GM21515 (cell line): Measurements from ENCODE around the gene MMADHC.

Experiments used
- ATAC-seq: cut with Tn5 transposase; IDR thresholded peaks from one replicate; pipeline ENCODE4 v1.9.1; 2021; ENCODE audit not compliant: unreplicated experiment

Gene MMADHC

DNA sequence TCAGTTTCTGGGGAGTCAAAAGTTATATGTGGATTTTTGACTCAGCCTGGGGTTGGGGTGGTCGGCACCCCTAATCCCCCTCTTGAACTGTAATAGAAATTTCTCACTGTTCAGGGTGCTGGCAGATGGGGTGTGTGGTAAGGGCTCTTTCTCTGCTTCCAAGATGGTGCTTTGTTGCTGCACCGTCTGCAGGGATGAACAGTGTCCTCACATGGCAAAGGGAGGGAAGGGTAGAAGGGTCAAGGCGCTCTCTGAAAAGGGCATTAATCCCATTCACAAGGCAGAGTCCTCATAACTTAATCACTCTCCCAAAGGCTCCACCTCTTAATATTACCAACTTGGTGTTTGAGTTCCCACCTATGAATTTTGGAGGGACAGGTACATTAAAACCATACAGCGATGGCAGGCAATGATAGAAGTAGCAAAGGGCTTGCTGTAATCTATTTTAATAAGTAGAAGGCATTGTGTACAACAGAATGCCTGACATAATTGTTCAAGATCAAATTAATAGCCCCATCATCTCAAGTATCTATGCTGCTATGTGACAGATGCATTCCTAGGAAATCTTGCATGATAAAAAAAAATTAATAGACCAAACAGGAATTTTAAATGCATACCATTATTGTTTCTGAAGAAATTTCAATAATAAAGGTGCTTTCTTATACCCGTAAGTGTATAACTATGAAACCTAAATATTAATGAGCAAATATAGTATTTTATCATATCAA lies 28.1 kb downstream of the MMADHC start:
- no peak for ATAC-seq

DNA sequence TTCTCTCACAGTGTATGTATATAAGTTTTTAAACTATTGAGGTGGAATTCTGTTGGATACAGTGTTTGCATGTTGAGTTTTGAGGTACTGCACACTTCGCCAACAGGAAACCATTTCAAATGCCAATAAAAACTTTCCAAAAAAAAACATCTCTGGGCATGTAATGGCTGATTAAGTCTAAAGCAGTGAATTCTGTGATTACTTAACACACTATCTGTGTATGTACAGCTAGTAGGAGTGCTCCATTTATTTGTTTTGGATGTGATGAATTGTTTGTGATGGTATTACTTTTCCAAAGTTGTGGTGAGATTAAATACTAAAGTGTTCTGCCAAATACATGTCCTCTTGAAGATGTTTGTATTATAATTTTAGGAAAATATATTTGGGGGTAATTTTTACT lies 31.1 kb downstream of the MMADHC start:
- no peak for ATAC-seq

- no peak for ATAC-seq
Measured at GRCh38 chr2:149552830-149553229, 34.7 kb downstream of the MMADHC start.

DNA sequence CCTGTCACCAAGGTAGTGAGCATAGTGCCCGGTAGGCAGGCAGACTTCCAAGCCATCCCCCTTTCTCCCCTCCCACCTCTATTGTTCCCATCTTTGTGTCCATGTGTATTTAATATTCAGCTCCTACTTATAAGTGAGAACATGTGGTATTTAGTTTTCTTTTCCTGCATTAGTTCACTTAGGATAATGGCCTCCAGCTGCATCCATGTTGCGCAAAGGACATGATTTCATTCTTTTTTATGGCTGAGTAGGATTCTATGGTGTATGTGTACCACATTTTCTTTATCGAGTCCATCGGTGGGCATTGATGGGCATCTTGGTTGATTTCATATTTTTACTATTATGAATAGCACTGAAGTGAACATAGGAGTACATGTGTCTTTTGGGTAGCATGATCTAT lies 35.3 kb downstream of the MMADHC start:
- ATAC-seq = no peak

GRCh38 chr2:149544692-149545091 lies 42.9 kb downstream of the MMADHC start:
- ATAC-seq = no peak

DNA sequence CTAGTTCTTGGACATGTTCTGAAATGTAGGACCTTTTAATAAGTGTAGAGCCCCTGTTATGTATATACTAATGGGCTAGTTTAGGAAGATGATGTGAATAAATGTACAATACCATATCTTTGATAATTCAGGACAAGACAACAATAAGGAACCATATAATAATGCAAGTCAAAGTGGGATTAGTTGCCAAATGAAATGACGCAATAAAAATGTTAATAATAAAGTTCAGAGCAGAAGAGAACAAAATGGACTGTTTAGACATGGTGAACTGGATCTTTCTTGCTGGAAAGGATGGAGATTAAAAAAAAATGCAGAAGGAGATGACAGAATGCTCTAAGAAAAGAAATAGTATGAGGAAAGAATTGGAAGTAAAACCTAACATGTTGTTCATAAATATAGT lies 43.7 kb downstream of the MMADHC start:
- no peak for ATAC-seq

DNA sequence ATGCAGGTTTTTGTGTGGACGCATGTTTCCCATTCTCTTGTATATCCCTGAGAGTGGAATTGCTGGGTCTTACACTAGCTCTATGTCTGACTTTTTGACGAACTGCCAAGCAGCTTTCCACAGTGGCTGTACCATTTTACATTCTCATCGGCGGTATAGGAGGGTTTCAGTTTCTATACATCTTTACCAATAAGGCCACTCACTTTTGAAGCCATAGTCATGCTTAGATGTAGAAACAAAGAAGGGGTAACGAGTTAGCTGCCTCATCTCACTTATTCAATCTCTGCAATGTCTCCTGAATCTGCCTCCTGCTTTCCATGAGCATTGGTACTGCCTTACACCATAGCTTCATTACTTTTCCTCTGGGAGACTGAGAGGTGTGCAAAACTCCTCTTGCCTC lies 47.4 kb downstream of the MMADHC start:
- ATAC-seq = no peak

GRCh38 chr2:149538138-149538833 lies 49.3 kb downstream of the MMADHC start:
- no peak for ATAC-seq

DNA sequence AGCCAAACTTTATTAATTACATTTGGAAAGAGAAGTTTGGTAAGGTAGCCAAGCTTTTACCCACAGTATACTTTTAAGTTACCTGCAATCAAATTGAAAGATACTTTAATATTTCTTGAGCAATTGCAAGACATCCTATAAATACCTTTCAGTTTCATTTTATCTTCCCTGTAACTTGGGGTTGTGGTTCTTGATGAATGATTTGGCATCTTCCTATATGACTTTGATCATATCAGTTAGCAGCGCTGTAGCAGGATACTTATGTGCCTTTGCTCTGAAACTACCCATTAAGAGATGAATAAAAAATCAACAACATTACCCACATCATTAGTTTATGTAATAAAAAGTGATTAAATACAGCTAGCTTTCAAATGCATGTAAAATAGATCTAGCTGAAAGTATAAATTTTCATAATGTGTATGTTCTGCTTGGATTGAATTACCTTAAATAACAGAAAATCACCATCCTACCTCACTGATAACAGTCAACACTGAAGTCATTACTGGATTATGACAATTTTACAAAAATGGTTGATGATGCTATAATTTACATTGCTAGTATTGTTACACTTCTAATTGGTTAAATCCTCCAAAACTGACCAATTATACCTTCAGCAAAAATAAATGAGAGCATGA lies 50.4 kb downstream of the MMADHC start:
- no peak for ATAC-seq

- ATAC-seq = no peak
Measured at GRCh38 chr2:149536649-149537048, 50.9 kb downstream of the MMADHC start.

DNA sequence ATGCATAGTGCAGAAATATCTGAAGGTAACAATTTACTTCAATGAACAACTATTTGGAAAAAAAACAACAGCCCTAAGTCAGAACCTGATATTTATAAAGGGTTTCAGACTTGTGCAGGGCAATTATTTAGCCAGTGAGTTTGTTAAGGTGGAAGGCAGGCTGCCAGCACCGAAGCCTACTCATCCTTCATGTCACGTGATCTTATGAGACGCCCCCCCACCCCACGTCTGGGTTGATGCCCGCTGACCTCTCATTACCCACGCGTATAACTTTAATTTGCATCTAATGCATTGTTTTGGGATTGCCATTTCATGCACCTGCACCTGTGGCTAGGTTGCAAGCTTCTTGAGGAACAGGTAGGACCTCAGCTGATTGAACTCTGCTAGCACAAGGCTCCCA lies 52.9 kb downstream of the MMADHC start:
- no peak for ATAC-seq

DNA sequence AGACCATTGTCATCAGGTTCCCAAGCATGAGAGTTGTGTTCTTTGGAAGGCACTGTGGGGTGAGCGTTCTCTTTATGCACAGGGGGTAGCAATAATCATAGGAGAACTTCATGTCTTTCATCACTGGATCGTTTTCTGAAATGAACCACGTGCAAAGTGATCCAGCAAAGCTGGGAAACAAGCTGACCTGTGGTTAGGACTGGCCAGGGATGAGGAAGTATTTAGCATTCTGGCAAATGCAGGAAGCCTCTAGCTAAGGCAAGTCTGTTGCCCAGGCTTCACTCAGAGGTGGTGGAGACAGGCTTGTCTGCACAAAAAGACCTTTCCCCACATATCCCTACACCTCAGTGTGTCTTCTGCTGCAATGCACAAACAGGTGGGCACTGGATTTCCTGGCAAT lies 58.6 kb downstream of the MMADHC start:
- ATAC-seq = no peak

- no peak for ATAC-seq
Measured at GRCh38 chr2:149527998-149528755, 59.4 kb downstream of the MMADHC start.

DNA sequence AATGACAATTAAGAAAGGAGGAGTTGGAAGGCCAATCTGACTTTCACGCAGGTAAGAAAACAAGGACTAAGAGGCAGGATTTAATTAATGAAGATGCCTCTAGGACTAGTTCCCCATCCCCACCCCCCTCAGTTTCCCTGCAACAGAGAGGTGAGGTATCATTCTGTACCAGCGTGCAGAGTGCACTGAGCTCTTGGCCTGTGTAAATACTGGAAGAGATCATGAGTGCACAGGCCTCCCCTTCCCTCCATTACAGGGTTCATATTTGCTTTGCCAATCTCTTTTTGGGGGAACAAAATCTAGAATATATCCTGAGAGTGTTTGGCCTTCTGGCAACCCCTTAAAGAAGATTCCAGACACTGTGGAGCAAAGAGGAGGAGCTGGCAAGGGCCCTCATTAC lies 60.9 kb downstream of the MMADHC start:
- no peak for ATAC-seq

GRCh38 chr2:149525323-149525722 lies 62.3 kb downstream of the MMADHC start:
- no peak for ATAC-seq
